ENCODE data around the gene LKAAEAR1.

LKAAEAR1 gene

DNA sequence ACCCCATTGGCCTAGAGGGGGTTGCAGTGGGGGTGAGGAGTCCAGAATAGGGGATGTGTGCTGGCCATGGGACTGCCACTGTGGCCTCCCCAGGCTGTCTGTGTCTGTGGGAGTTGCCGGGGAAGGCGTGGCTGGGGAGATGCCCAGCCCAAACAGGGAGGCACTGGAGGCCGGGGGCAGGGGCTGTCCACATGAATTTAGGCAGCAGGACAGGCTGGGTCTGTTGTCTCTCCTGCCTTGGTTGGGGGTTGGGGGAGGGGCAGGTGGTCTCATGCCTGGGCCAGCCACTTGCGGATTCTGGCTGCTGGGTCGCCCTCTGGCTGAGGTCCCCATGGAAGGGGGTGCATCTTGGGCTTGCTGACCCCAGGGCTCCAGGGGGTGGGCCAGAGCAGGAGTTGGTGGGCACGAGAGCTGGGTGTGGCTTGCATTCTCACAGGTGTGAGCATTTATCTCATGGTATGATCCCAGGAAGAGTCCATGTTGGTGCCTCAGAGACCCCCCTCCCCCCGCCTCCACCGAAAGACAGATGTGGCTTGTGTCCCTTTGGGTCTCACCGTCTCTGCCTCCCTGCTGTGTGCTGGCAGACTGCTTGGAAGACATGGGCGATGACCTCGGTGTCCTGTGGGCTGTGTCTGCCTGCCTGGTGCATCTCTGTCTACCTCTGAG, 38.7 kb downstream of the LKAAEAR1 start:
- no peak for DNase-seq (ENCODE audit: low read depth)
- TF ChIP-seq, protein P1, sequence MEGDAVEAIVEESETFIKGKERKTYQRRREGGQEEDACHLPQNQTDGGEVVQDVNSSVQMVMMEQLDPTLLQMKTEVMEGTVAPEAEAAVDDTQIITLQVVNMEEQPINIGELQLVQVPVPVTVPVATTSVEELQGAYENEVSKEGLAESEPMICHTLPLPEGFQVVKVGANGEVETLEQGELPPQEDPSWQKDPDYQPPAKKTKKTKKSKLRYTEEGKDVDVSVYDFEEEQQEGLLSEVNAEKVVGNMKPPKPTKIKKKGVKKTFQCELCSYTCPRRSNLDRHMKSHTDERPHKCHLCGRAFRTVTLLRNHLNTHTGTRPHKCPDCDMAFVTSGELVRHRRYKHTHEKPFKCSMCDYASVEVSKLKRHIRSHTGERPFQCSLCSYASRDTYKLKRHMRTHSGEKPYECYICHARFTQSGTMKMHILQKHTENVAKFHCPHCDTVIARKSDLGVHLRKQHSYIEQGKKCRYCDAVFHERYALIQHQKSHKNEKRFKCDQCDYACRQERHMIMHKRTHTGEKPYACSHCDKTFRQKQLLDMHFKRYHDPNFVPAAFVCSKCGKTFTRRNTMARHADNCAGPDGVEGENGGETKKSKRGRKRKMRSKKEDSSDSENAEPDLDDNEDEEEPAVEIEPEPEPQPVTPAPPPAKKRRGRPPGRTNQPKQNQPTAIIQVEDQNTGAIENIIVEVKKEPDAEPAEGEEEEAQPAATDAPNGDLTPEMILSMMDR (IDR thresholded peaks at IDR 0.05; ENCODE audit: low read depth, low read length, missing control alignments) = no peak
- no peak overlapping the region for H3K4me3 ChIP-seq (ENCODE audit: low read depth, low read length)

DNA sequence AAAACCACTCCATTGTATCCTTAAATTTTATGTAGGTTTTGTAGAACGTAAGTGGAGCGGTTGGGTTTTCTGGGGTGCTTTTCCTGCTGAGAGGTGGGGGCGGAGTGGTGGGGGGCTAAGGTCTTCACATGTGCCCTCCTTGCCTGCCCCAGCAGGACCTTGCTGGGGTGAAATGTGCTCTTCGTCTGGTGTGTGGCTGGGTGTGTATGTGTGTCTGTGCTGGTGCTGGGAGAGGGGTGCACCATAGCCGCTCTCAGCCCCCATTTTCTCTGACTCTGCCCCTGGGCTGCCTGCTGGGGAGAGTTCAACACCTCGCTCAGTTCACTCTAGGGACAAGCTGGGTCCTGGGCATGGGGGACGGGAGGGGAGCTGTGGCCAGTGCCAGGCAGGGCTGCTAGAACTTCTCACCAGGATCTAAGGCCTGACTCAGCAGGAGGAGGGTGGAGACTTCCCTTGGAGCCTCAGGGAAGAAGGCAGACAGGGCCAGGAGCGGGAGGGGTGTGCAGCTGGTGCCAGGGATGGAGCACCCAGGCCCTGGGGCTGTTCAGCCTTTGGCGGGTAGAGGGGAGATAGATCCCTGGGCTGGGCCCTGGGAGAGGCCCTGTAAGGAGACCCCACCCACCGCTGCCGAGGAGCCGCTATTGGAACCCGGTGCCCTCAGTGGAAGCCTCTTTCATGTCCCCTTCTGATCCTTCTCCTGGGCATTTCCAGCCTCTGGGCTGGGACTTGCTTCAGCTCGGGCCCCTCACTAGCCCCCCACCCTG, 39.5 kb downstream of the LKAAEAR1 start:
- H3K4me3 ChIP-seq (ENCODE audit: low read depth, low read length) = no peak overlapping the region
- TF ChIP-seq, protein P1 (IDR thresholded peaks at IDR 0.05; ENCODE audit: low read depth, low read length, missing control alignments) = no peak
- DNase-seq (ENCODE audit: low read depth) = no peak

DNA sequence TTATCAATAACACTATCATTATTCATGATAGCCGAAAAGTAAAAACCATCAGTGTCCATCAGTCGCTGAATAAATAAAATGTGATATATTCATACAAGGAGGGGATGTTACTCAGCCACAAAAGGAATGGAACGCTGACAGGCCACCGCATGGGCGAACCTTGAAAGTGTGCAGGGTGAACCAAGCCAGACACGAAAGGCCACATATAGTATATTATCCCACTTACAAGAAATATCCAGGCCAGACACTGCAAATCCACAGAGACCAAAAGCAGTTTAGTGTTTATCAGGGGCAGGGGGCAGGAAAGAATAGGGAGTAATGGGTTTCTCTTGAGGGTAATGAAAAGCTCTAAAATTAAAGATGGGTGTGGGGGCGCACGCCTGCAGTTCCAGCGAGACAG, 40.4 kb downstream of the LKAAEAR1 start:
- TF ChIP-seq, protein P1 (IDR thresholded peaks at IDR 0.05; ENCODE audit: low read depth, low read length, missing control alignments) = no peak
- no peak overlapping the region for H3K4me3 ChIP-seq (ENCODE audit: low read depth, low read length)
- no peak for DNase-seq (ENCODE audit: low read depth)

DNA sequence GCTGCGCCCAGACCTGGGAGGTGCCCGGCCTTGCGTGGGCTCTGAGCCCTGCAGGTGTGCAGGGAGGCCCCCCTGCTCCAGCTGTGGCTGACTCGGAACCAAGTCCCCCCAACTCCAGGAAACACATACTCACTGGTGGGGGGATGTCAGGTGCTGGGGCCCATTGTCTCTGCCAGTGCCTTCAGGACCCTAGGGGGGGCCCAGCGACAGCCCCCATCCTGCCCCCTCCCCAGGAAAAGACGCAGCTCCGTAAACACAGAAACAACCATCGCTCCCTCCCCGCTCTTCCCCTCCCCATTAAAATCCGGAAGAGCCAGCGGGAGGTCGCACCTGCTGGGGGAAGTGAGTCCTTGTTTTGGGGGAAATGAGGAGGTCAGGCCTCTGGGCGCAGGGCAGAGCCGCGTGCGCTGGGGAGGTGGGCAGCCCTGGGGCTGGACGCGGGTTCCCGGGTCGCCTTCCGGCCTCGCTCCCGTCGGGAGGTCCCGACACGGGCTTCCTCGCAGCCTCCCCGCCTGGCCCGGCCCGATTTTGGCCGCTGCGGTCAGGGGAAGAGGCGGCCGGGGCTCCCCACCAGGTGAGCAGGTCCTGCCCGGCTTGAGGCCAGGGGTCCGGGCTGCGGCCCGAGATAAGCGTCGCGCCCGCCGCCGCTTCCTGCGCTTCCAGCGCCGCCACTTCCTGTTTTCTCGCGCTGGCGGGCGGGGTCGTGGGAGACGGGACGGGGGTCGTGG, 42.0 kb downstream of the LKAAEAR1 start:
- no peak for DNase-seq (ENCODE audit: low read depth)
- TF ChIP-seq, protein P1 (IDR thresholded peaks at IDR 0.05; ENCODE audit: low read depth, low read length, missing control alignments) = no peak
- H3K4me3 ChIP-seq (ENCODE audit: low read depth, low read length) = peak overlapping the region; percentile 74

DNA sequence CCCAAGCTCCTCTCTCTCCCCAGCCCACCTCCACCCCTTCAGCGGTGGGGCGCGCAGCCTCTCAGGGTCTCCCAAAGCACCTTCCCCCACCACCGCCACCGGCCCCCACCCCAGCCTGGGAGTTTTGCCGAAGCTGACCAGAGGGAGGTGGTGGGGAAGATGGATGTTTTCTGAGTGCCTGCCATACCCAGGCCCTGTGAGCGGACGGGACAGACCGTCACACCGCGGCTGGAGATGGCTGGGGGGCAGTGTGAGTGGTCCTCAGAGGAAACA, 42.5 kb downstream of the LKAAEAR1 start:
- H3K4me3 ChIP-seq (ENCODE audit: low read depth, low read length) = peak overlapping the region; percentile 74
- TF ChIP-seq, protein P1 (IDR thresholded peaks at IDR 0.05; ENCODE audit: low read depth, low read length, missing control alignments) = no peak
- DNase-seq (ENCODE audit: low read depth) = no peak

DNA sequence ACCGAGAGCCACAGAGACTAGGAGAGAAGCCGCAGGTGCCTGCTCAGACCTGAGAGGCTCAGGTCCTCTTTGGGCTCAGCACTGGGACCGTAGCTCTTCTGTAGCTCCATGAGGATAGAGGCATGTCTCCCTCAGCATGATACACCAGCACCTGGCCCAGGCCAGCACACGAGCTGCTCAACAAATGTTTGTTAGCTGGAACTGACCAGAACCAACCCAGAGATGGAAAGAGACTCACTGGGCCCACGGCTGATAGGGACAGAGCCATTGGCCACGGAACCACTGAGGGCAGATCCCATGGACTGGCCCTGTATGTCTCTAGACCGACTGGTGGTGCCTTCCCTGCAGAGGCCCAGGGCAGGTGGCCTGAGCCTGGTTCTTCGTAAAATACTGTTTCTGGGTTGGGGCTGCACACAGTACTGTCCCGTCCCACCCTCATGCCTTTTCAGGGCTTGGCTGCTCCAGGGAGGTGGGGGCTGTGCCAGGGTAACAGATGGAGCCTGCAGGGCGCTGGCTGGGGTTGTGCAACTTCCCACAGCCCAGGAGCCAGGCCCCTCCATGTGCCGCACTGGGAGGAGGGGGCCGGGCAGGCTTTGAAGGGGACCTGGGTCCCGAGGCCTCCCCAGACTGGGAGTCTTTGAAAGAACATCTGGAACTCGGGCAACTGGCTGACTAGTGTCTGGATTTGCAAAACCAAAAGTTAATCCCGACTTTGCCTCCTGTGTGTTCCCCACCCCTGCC, 43.0 kb downstream of the LKAAEAR1 start:
- DNase-seq (ENCODE audit: low read depth) = no peak
- TF ChIP-seq, protein P1 (IDR thresholded peaks at IDR 0.05; ENCODE audit: low read depth, low read length, missing control alignments) = no peak

More for the DNA sequence above, 43.0 kb downstream of the LKAAEAR1 start:
- H3K4me3 ChIP-seq (ENCODE audit: low read depth, low read length) = no peak overlapping the region
